Osteoblast (primary cell): ENCODE results near the gene NUDT14. TPM values are rescaled to one million over a fixed set of nuclear protein-coding genes. Genes with fewer than 3 reads are reported as not detected.

ENCODE experiments used
- DNase-seq: peaks from one replicate; pipeline ENCODE4 v3.0.0; 2011; ENCODE audit warnings: low spot score, mixed read lengths; ENCODE audit not compliant: insufficient read length; ENCODE audit errors: missing footprints
- H2AFZ ChIP-seq: 2 replicates; pipeline ENCODE4 v1.6.0; 2011; ENCODE audit warnings: mild to moderate bottlenecking, low read length
- H3K27ac ChIP-seq: 2 replicates; pipeline ENCODE4 v1.5.1; 2011; ENCODE audit warnings: mild to moderate bottlenecking, low read depth, low read length, moderate library complexity
- H3K27me3 ChIP-seq: 2 replicates; pipeline ENCODE4 v1.6.0; 2012; ENCODE audit warnings: mild to moderate bottlenecking, control low read depth, inconsistent platforms, low read length, moderate library complexity; ENCODE audit not compliant: insufficient read depth
- H3K36me3 ChIP-seq: 2 replicates; pipeline ENCODE4 v1.5.1; 2011; ENCODE audit warnings: mild to moderate bottlenecking, low read length, control low read depth, moderate library complexity; ENCODE audit not compliant: insufficient read depth
- H3K4me1 ChIP-seq: 2 replicates; pipeline ENCODE4 v1.5.1; 2011; ENCODE audit warnings: mild to moderate bottlenecking, low read length, control low read depth, moderate library complexity; ENCODE audit not compliant: insufficient read depth
- H3K4me2 ChIP-seq: 2 replicates; pipeline ENCODE4 v1.6.0; 2011; ENCODE audit warnings: mild to moderate bottlenecking, low read length; ENCODE audit not compliant: insufficient read depth
- H3K4me3 ChIP-seq: fragments of 200-600 bp; sonication (generic); 3 replicates; pipeline ENCODE4 v1.5.1; 2012; ENCODE audit warnings: mild to moderate bottlenecking, low read length, inconsistent platforms; ENCODE audit not compliant: insufficient read depth
- H3K79me2 ChIP-seq: 2 replicates; pipeline ENCODE4 v1.6.0; 2012; ENCODE audit warnings: mild to moderate bottlenecking, low read length, control low read depth, inconsistent platforms; ENCODE audit not compliant: insufficient read depth
- H3K9me3 ChIP-seq: 2 replicates; pipeline ENCODE4 v1.5.1; 2011; ENCODE audit warnings: low read depth, low read length, control low read depth
- H4K20me1 ChIP-seq: 2 replicates; pipeline ENCODE4 v1.6.0; 2012; ENCODE audit warnings: mild to moderate bottlenecking, low read length, control low read depth; ENCODE audit not compliant: insufficient read depth
- CTCF ChIP-seq: IDR thresholded peaks from 2 replicates; pipeline ENCODE4 v1.5.1; 2011; ENCODE audit warnings: mild to moderate bottlenecking, low read depth, low read length, moderate library complexity; ENCODE audit errors: extremely low read depth
- small RNA-seq: library from RNA; depleted of rRNA; stranded (forward); fragments of <200 nt; gene quantifications from one replicate; pipeline ENCODE3, GENCODE V24; 2012
- total RNA-seq: library from RNA; depleted of rRNA; stranded (reverse); fragments of >200 nt; gene quantifications from 2 replicates; pipeline ENCODE4 v1.2.3, GENCODE V29; 2012

The NUDT14 gene
- total RNA-seq, 1 donor, result 15.9 TPM

GRCh38 chr14:105123064-105123665 lies 57.9 kb downstream of the NUDT14 start:
- Histone ChIP-seq H3K27ac (no peak overlapping the region), H3K9me3 (no peaks in the 10 kb centered on the region), H3K36me3 (no peaks in the 10 kb centered on the region), H3K27me3 (peaks cover 54% of the 10 kb centered on the region), H2AFZ (no peak overlapping the region), H3K79me2 (no peaks in the 10 kb centered on the region), H3K4me1 (no peaks in the 10 kb centered on the region), H3K4me2 (no peak overlapping the region), H3K4me3 (no peak overlapping the region), H4K20me1 (no peaks in the 10 kb centered on the region)
- TF ChIP-seq CTCF, result no peak
- DNase-seq, result no peak

Small RNA genes within 50 kb of the gene (small RNA-seq; reads per million reads assigned to genes)
- not detected for gene MIR6765

Other genes starting within 250 kb of the NUDT14 start
- gene AHNAK2, start 202.9 kb downstream of the NUDT14 start, total RNA-seq, result 30.8 and 31.8 TPM in 2 replicates
- gene CLBA1, start 195.5 kb downstream of the NUDT14 start, total RNA-seq, result 11.5 and 12.3 TPM in 2 replicates
- gene CDCA4, start 160.2 kb downstream of the NUDT14 start, total RNA-seq, result 13.3 and 13.8 TPM in 2 replicates
- gene GPR132, start 115.9 kb downstream of the NUDT14 start, total RNA-seq, result under 0.01 TPM in 2 replicates
- 1.8 and 3.3 TPM in 2 replicates for gene JAG2, start 12.5 kb downstream of the NUDT14 start, total RNA-seq
- gene BTBD6, start 67.2 kb upstream of the NUDT14 start, total RNA-seq, result 54.3 and 60.1 TPM in 2 replicates
- gene BRF1, start 119.7 kb upstream of the NUDT14 start, total RNA-seq, result 33.6 and 34.4 TPM in 2 replicates
- 81.1 and 81.3 TPM in 2 replicates for gene PACS2, start 133.4 kb upstream of the NUDT14 start, total RNA-seq
- under 0.01 and 0.29 TPM in 2 replicates for gene TEX22, start 217.2 kb upstream of the NUDT14 start, total RNA-seq
- 60.4 TPM in 2 replicates for gene MTA1, start 238.5 kb upstream of the NUDT14 start, total RNA-seq